ENCODE results near the gene RAB3A.
A peak's percentile ranks its signal among the peaks of the same experiment; 100 is the strongest.
"Not testable (repeated sequence)": the region's sequence is repeated elsewhere in the genome, so short reads cannot be mapped to it uniquely, and the experiment has no call there.

RAB3A gene

DNA sequence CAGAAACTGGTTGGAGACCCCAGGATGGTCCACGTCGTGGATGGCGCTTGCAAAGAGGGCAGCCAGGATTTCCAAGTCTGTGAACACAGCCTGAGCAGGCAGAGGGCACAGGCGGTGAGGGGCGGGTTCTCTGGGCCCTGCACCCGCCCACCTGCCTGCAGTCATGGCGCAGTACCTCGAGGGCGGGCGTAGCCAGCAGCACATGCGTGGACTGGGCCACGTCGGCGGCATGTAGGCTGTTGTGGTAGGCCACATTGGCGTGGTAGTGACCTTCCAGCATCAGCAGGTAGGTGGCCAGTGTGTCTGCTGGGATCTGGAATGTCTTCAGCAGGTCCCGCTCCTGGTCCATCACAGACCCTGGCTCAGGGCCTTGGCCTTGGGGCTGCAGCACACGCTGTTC lies 14.3 kb upstream of the RAB3A start:
- H3K4me3 ChIP-seq (ENCODE audit: low read depth, low read length), result no peak overlapping the region
- TF ChIP-seq, protein P1, sequence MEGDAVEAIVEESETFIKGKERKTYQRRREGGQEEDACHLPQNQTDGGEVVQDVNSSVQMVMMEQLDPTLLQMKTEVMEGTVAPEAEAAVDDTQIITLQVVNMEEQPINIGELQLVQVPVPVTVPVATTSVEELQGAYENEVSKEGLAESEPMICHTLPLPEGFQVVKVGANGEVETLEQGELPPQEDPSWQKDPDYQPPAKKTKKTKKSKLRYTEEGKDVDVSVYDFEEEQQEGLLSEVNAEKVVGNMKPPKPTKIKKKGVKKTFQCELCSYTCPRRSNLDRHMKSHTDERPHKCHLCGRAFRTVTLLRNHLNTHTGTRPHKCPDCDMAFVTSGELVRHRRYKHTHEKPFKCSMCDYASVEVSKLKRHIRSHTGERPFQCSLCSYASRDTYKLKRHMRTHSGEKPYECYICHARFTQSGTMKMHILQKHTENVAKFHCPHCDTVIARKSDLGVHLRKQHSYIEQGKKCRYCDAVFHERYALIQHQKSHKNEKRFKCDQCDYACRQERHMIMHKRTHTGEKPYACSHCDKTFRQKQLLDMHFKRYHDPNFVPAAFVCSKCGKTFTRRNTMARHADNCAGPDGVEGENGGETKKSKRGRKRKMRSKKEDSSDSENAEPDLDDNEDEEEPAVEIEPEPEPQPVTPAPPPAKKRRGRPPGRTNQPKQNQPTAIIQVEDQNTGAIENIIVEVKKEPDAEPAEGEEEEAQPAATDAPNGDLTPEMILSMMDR (IDR thresholded peaks at IDR 0.05; ENCODE audit: insufficient read depth, low read depth, low read length, missing control alignments), result no peak
- no peak for DNase-seq (ENCODE audit: low read depth)

DNA sequence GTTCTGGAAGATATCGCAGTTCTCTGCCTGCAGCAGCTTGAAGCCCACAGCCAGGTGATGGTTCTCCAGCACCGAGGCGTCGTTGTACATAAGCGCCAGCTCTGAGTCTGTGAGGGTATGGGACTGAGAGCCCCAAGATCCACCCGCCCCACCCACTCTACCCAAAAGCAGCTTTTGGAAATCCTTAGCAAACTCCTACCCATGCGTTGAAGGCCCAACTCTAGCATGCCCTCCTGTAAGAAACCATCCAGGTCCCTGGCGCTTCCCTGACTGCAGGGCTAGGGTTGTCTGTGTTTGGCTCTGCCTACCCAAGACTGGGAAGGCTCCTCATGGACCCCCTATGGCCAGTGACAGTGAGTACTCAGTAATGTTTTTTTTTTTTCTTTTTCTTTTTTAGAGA lies 12.9 kb upstream of the RAB3A start:
- TF ChIP-seq, protein P1 (IDR thresholded peaks at IDR 0.05; ENCODE audit: insufficient read depth, low read depth, low read length, missing control alignments), result no peak
- DNase-seq (ENCODE audit: low read depth), result no peak
- H3K4me3 ChIP-seq (ENCODE audit: low read depth, low read length), result no peak overlapping the region

DNA sequence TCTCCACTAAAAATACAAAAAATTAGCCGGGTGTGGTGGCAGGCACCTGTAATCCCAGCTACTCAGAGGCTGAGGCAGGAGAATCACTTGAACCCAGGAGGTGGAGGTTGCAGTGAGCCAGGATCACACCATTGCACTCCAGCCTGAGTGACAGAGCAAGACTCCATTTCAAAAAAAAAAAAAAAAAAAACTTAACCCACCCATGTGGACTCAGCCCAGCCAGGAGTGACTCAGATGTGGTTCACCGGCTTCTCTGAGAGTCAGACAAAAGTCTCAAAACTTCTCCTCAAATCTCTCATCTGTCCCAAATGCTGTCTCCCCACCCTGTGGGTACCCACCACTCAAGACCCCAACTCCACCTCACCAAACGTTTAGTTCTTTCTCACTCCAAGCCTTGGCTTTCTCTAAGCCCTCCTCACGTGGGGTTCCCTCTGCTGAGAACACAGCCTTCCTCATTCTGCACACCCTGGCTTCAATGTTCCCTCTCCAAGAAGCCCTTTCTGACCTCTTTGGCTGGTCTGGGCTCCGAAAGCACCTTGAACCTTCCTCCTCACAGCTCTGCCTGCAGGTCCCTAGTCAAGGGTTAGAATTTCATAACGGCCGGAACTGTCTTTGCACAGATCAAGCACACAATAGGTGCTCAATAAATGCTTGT lies 11.1 kb upstream of the RAB3A start:
- no peak for DNase-seq (ENCODE audit: low read depth)
- TF ChIP-seq, protein P1 (IDR thresholded peaks at IDR 0.05; ENCODE audit: insufficient read depth, low read depth, low read length, missing control alignments), result no peak
- H3K4me3 ChIP-seq (ENCODE audit: low read depth, low read length), result no peak overlapping the region

DNA sequence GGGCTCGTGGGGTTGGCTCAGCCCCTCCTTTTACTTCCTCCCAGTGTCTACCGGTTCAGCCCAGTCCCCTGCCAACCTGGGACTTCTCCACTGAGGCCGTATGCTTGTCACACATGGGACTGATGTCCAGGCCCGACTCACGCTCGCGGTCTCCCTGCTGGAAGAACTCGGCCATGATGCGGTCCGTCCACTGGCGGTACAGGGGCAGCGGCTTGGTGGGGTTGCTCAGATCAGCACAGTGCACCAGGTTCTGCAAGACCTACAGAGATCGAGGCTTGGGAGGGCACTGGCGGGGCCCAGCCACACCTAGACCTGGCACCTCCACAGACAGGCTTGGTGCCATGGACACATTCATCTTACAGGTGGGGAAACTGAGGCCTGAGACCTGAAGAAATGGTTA lies 7.8 kb upstream of the RAB3A start:
- TF ChIP-seq, protein P1 (IDR thresholded peaks at IDR 0.05; ENCODE audit: insufficient read depth, low read depth, low read length, missing control alignments), result no peak
- H3K4me3 ChIP-seq (ENCODE audit: low read depth, low read length), result no peak overlapping the region
- no peak for DNase-seq (ENCODE audit: low read depth)

DNA sequence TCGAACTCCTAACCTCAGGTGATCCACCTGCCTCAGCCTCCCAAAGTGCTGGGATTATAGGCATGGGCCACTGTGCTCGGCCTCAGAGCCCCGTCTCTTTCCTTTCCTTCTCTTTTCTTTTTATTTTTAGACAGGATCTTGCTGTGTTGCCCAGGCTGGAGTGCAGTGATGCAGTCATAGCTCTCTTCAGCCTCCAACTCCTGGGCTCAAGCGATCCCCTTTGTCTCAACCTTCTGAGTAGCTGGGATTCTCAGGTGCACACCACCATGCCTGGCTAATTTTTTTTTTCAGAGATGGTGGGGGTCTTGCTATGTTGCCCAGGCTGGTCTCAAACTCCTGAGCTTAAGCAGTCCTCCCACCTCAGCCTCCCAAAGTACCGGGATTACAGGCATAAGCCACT lies 6.1 kb upstream of the RAB3A start:
- not testable (repeated sequence) for H3K4me3 ChIP-seq (ENCODE audit: low read depth, low read length); DNase-seq (ENCODE audit: low read depth)

DNA sequence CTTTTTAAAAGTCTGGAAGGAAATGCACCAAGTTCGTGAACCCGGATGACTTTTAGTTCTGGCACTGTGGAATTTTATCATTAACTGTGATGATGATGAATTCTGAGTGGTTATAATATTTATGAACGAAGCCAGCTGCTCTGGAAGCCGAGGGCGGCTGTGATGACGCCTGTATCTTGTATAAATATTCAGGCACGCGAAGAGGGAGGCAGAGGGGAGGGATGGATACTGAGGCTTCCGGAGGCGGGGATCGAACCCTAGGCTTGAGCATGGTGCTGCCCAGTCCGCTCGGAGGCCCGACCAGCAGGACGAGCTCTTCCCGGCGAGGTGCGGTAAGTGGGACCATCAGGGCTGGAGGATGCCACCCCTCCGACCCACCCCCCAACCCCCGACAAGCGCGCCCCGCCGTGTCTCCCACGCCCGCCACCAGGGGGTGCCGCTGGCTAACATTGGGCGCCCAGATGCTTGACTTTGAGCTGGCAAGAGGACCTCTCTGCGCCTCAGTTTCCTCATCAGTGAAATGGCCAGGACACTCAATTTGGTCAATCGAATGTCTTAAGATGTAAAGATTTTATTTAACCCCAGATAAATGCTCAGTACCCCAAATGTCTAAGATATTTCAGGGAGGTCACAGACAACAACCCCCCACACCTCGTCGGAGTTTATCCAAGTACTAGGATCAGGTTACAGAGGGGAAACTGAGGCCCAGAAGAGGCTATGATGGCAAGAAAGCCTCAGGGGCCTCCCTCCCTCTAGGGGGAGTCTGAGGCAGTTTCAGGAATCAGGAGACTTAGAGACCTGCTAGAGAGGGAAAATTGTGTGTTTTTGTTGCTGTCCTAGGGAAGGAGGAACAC lies 4.5 kb upstream of the RAB3A start:
- peak; percentile 48 for DNase-seq (ENCODE audit: low read depth)
- no peak overlapping the region for H3K4me3 ChIP-seq (ENCODE audit: low read depth, low read length)
- TF ChIP-seq, protein P1 (IDR thresholded peaks at IDR 0.05; ENCODE audit: insufficient read depth, low read depth, low read length, missing control alignments), result peak; percentile 73

DNA sequence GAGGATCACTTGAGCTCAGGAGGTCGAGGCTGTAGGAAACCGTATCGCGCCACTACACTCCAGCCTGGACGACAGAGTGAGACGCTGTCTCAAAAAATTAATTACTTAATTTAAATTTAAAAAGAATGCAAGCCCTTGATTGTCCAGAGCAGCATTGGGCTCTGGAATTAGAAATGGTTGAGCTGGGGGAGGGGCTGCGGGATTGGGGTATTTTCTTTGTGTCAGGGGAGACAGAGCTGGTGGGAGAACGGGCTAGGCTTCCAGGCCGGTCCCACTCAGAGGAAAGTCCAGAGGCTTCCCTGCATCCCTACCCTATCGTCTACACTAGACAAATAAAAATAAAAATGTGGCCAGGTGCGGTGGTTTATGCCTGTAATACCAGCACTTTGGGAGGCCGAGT lies 2.2 kb upstream of the RAB3A start:
- no peak overlapping the region for H3K4me3 ChIP-seq (ENCODE audit: low read depth, low read length)
- no peak for DNase-seq (ENCODE audit: low read depth)
- TF ChIP-seq, protein P1 (IDR thresholded peaks at IDR 0.05; ENCODE audit: insufficient read depth, low read depth, low read length, missing control alignments), result no peak
